Measurements from ENCODE around the gene BCAS3.

BCAS3 gene

DNA sequence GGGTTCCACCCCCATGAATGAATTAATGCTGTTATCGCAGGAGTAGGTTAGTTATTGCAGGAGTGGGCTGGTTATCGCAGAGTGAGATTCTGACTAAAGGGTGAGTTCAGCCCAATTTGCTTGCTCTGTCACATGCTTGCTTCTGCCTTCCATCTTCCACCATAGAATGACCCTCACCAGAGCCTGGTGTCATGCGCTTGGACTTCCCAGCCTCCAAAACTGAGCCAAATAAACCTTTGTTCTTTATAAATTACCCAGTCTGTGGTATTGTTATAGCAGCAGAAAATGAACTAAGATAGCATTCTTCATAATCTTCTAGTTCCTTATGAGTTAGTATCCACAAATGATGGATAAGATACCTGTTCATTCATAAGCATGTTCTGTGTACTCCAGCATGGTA lies 486.9 kb downstream of the BCAS3 start:
- DNase-seq: no peak

DNA sequence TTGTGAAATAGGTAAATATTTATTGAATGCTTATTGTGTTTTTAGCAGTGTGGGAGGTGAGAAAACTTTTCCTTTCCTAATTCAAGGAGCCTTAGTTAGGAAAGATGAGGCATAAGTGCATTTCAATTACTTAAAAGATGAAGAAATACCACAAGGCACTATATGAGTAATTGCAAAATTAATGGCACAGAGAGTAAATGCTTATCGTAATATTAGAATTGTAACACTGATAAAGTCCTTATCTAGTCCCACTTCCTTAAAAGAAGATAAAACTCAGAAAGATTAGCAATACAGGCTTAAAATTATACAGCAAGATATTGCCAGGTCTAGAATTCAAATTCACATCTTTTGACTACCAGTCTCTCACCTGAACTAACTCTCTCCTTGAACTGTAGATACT lies 489.4 kb downstream of the BCAS3 start:
- DNase-seq: no peak

- DNase-seq: no peak
Measured at GRCh38 chr17:61168506-61168905, 490.9 kb downstream of the BCAS3 start.

GRCh38 chr17:61174310-61174709 lies 496.7 kb downstream of the BCAS3 start:
- DNase-seq: no peak

GRCh38 chr17:61175298-61176142 lies 497.9 kb downstream of the BCAS3 start:
- no peak for DNase-seq

GRCh38 chr17:61177351-61177750 lies 499.7 kb downstream of the BCAS3 start:
- no peak for DNase-seq

DNA sequence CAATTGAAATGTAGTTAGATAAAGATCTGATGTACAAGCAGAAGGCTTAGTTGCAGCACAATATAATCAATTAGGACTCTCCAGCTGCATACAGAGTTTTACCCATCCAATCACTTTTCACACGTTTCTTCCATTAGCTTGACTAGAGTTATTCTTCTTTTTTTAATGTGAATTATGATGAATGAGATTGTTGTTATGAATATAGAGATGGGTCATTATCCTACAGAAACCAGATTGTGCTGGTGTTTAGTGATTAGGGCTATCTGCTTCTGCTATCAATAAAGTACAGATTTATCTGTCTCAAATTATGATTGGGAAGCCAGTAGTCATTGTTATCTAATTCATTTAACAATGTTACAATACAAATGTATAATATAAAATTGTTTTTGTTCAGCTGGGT lies 500.6 kb downstream of the BCAS3 start:
- no peak for DNase-seq

GRCh38 chr17:61179380-61179806 lies 501.7 kb downstream of the BCAS3 start:
- no peak for DNase-seq

- DNase-seq: no peak
Measured at GRCh38 chr17:61183793-61184192, 506.1 kb downstream of the BCAS3 start.

DNA sequence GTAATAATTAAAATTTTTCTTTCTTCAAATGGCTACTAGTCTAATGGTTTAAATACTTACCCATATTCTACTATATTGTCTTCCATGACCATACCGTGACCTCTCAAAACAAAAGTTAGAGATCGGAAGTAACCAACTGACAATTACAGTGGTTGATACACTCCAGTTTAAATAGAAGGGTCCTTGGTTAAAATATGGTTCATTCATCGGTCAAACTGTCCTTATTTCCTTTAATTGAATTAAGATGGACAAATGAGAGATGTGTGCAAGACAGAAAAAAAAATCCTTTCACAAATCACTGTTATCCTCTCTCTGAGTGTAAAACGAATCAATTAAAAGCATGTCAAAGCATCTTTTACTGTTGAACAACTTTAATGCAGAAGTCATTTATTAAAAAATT lies 507.7 kb downstream of the BCAS3 start:
- no peak for DNase-seq

DNA sequence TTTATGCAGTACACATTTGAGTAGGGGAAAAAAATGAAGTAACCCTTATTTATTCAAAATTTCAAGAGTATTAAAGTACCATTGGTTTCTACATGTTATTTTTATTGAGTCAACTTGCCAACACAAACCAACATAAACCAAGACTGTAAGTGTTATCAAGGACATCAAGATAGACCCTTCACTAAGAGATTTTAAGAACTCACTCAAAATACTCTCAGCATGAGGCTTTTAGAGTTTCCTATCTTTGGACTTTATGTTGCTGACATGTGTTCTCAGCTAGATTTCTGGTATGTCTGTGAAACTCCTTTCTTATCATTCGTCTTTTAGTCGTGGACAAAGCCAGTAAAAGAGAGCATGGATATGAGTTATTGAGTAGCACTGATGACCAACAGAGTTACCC lies 509.4 kb downstream of the BCAS3 start:
- DNase-seq: no peak

DNA sequence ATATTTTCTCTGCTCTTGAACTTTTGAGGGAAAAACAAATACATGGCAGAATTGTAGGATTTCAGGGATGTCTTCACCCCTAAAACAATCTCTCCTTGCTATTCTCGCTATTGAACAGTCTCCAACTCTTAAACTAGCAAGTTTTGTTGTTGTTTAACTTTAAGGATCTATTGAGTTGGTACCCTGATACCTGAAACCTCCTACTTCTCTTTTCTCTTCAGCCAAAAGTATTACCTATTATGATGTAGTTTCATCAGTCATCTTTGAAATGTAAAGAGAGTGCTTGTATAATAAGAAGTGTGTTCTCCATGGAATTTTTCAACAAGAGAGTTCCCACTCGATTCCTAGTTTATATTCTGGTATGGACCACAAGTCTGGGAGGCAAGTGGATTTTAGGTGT lies 510.4 kb downstream of the BCAS3 start:
- DNase-seq: no peak

DNA sequence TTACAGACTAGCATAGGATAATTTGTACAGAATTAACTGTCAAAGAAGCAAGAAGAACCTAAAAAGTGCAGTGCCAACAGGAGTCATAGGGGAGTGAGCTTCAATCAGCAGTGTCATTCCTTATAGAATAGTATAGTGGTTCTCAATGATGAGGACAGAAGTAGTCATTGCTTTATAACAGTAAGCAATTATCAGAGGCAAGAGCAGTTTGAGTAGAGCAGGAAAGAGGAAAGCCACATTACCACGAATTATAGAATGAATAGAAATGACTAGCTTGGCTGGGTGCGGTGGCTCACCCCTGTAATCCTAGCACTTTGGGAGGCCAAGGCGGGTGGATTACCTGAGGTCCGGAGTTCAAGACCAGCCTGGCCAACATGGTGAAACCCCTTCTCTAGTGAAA lies 512.3 kb downstream of the BCAS3 start:
- no peak for DNase-seq

DNA sequence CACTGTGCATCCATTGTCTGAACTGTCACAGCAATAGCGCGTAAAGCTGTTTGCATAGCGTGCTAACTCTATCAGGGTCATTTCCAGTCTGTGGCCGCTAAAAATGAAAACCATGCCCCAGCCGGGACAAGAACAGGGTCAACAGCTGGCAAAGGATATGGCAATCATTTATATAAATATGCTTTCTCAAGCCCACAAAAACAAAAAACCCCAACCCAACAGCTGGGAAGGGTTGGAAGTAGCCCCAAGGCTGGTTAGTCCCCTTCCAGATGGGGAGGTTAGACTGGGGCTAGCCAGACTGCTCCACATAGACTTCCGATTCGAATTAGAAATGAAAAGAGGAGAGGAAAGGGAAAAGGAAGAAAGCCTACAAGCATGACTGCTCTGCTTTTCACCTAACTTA lies 518.7 kb downstream of the BCAS3 start:
- DNase-seq: no peak

- DNase-seq: no peak
Measured at GRCh38 chr17:61196799-61197198, 519.1 kb downstream of the BCAS3 start.

DNA sequence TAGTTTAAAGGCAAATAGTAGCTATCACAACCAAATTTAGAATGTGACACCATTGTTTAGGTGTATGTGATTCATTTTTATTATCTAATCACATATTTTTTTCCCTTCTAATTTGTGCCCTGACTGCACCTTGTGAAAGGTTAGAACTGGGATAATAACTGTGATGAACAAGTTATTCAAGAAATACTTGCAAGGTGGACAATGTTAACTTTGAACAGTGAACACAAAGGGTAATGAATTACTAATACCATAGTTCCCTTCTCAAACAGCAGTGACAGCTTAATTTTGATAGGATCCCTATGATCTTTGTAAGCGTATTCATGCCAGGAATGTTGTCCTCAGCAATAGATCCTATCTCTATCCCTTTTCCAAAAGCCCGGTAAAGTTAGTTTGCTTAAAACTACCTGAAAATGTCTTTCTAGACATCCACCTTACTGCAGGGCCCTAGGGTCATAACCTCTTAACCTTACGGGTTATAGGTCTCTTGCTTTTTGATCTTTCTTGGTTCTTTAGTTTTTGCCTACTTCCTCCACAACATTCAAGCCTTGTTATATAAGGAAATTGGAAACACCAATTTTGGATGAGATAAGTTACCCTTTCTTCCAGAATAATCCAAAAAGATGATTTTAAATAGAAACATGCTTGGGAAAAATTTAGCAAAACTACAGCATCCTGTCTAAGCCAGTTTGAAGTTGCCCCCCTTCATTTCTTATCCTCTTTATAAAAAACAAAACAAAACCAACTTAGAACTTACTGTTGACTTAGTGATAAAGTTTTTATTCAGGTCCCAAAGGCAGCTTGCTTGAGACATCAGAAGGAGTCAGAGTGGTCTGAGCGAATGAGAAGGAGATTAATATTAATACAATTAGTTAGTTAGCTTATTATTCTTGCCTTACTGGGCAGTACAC lies 522.0 kb downstream of the BCAS3 start:
- no peak for DNase-seq

DNA sequence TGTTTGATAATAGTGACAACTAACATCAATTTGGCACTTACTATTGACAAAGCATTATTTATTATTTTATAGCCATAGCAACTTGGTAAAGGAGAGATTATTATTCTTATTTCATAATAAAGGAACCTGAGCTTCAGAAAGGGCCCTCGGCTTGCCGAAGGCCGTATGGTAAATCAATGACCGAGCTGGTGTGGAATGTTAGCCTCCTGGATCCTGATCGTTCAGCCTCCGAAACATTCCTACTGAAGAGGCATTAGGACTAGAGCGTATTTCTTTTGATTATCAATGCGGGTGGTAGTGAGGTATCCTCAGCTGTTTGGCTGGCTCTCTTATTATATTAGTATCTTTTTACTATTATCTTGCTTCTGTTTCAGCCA lies 522.7 kb downstream of the BCAS3 start:
- no peak for DNase-seq

- DNase-seq: no peak
Measured at GRCh38 chr17:61201211-61201610, 523.6 kb downstream of the BCAS3 start.

GRCh38 chr17:61202564-61202963 lies 524.9 kb downstream of the BCAS3 start:
- DNase-seq: no peak

- no peak for DNase-seq
Measured at GRCh38 chr17:61203671-61204131, 526.0 kb downstream of the BCAS3 start.

DNA sequence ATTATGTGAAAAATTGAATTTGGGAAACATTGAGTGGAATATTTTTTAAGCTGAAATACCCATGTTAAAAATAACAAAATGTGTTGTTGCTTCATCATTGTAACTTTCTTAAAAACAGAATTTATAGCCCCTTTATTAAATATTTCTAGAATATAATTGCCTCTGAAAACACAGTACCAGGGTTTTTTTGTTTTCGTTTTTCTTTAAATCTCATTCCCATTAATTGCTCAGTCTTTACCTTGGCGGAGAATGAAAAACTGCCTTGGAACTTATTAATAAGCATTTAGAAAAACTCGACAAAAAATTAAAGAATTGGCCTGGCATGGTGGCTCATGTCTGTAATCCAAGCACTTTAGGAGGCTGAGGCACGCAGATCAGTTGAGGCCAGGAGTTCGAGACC lies 526.8 kb downstream of the BCAS3 start:
- no peak for DNase-seq

DNA sequence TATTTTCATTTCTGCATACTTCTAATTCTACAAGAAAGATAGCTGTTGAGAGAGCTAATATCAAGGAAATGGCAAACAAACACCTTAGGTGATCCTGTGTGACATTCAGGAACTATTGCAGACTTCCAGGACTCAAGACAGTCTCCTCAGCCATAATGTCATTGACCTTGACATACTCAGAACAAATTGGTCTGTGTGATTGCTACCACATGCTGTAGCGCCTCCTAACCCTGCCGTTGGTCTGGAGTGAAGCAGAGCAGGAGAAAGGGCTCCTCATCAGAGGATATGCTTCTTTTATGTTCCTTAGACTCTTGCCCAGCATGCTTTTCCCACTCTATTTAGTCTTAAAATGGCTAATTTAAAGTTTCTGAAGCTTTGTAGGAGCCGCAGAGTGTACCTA lies 527.8 kb downstream of the BCAS3 start:
- DNase-seq: no peak

- DNase-seq: no peak
Measured at GRCh38 chr17:61205931-61206330, 528.3 kb downstream of the BCAS3 start.

- DNase-seq: no peak
Measured at GRCh38 chr17:61206922-61207321, 529.3 kb downstream of the BCAS3 start.
